ENCODE data around the gene ST3GAL3. TPM values are rescaled to one million over a fixed set of nuclear protein-coding genes. Genes with fewer than 3 reads are reported as not detected.

The ST3GAL3 gene
- polyA plus RNA-seq, 1 donor (not counting 4 experiments of a cell fraction or from before 2014, with no cell fraction given), result 10.0 TPM

GRCh38 chr1:43976890-43977289, 269.6 kb downstream of the ST3GAL3 start:
- no peak for TF ChIP-seq CTCF (optimal IDR thresholded peaks at IDR 0.05 in 1 of 3, IDR thresholded peaks at IDR 0.05 in 1 of 3, conservative IDR thresholded peaks at IDR 0.05 in 1 of 3; ENCODE audit: extremely low read depth in 1 of 3, insufficient read depth in 2 of 3, low read length in 3 of 3)
- no peak for TF ChIP-seq EZH2 (IDR thresholded peaks at IDR 0.05; ENCODE audit: low read length)
- H3K36me3 ChIP-seq (ENCODE audit: control insufficient read depth in 2 of 2, extremely low read depth in 1 of 2, insufficient read depth in 2 of 2, low read length in 2 of 2), result peaks cover 26 to 29% of the 10 kb centered on the region in 2 experiments
- H3K79me2 ChIP-seq (ENCODE audit: control insufficient read depth, insufficient read depth, low read length), result peaks cover 46% of the 10 kb centered on the region
- FAIRE-seq, result no peak
- H3K27ac ChIP-seq (ENCODE audit: control insufficient read depth, insufficient read depth, low read length), result no peak overlapping the region
- H3K4me3 ChIP-seq (ENCODE audit: control insufficient read depth in 2 of 3, extremely low read depth in 1 of 3, insufficient read depth in 2 of 3, low read depth in 1 of 3, low read length in 3 of 3), result no peak overlapping the region
- no peaks in the 10 kb centered on the region for H3K9me3 ChIP-seq (ENCODE audit: control insufficient read depth, low read depth, low read length)
- H3K4me2 ChIP-seq (ENCODE audit: control insufficient read depth, extremely low read depth, insufficient read depth, low read depth, low read length), result no peak overlapping the region
- DNase-seq (ENCODE audit: low read depth, low spot score), result no peak
- H3K9me1 ChIP-seq (ENCODE audit: control insufficient read depth, extremely low read depth, insufficient read depth, low read length), result no peaks in the 10 kb centered on the region
- dilution Hi-C loops (cut with MboI; ENCODE audit: extremely low pct_ligation_motif_present, low sequenced_read_pairs), result no loop called here
- no peaks in the 10 kb centered on the region for H3K27me3 ChIP-seq (ENCODE audit: control insufficient read depth, extremely low read depth, insufficient read depth, low read length)
- no peak overlapping the region for H3K9ac ChIP-seq (ENCODE audit: control insufficient read depth, extremely low read depth, insufficient read depth, low read length)
- no peaks in the 10 kb centered on the region for H4K20me1 ChIP-seq (ENCODE audit: control insufficient read depth, extremely low read depth, insufficient read depth, low read length)
- peaks cover 46% of the 10 kb centered on the region for H3K4me1 ChIP-seq (ENCODE audit: control insufficient read depth, extremely low read depth, insufficient read depth, low read length)
- no peak overlapping the region for H2AFZ ChIP-seq (ENCODE audit: control insufficient read depth, low read length)

DNA sequence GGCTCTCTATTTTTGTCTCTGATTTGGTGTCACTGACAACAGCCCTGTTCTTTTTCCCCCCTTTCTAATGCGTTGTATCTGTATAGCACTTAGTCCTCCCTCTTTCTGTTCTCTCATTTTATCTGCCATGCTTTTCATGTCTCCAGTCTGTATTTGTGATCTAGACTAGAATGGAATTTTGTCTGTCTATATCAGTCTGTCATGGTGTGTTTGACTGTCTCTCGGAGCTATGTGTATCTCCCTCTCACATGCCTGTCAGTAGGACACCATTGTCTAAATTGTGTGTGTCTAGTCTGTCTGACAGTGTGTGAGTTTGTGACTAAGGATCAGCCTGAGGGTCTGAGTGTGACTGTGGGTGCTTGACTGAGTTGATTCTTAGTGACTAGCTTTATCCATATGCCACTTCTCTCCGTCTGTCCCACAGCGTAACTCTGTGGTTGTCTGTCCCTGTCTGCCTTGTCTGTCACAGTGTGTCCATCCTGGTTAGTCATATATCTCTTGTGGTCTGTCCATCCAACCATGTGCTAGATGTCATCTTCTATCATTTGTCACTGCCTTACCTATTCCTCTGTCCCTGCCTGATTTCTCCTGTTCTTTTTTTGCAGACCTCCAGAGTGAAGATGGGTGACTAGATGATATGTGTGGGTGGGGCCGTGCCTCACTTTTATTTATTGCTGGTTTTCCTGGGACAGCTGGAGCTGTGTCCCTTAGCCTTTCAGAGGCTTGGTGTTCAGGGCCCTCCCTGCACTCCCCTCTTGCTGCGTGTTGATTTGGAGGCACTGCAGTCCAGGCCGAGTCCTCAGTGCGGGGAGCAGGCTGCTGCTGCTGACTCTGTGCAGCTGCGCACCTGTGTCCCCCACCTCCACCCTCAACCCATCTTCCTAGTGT, 270.3 kb downstream of the ST3GAL3 start:
- FAIRE-seq (no peak), DNase-seq (ENCODE audit: low read depth, low spot score) (no peak)
- H3K9me1 ChIP-seq (ENCODE audit: control insufficient read depth, extremely low read depth, insufficient read depth, low read length), result no peaks in the 10 kb centered on the region
- H3K36me3 ChIP-seq (ENCODE audit: control insufficient read depth in 2 of 2, extremely low read depth in 1 of 2, insufficient read depth in 2 of 2, low read length in 2 of 2), result peaks cover 23% of the 10 kb centered on the region in 2 experiments
- no peak overlapping the region for H3K4me3 ChIP-seq (ENCODE audit: control insufficient read depth in 2 of 3, extremely low read depth in 1 of 3, insufficient read depth in 2 of 3, low read depth in 1 of 3, low read length in 3 of 3)
- dilution Hi-C loops (cut with MboI; ENCODE audit: extremely low pct_ligation_motif_present, low sequenced_read_pairs), result no loop called here
- peaks cover 53% of the 10 kb centered on the region for H3K79me2 ChIP-seq (ENCODE audit: control insufficient read depth, insufficient read depth, low read length)
- TF ChIP-seq CTCF (optimal IDR thresholded peaks at IDR 0.05 in 1 of 3, IDR thresholded peaks at IDR 0.05 in 1 of 3, conservative IDR thresholded peaks at IDR 0.05 in 1 of 3; ENCODE audit: extremely low read depth in 1 of 3, insufficient read depth in 2 of 3, low read length in 3 of 3) (no peak), EZH2 (IDR thresholded peaks at IDR 0.05; ENCODE audit: low read length) (no peak)
- no peak overlapping the region for H3K27ac ChIP-seq (ENCODE audit: control insufficient read depth, insufficient read depth, low read length)
- peaks cover 46% of the 10 kb centered on the region for H3K4me1 ChIP-seq (ENCODE audit: control insufficient read depth, extremely low read depth, insufficient read depth, low read length)
- H4K20me1 ChIP-seq (ENCODE audit: control insufficient read depth, extremely low read depth, insufficient read depth, low read length), result no peaks in the 10 kb centered on the region
- H3K27me3 ChIP-seq (ENCODE audit: control insufficient read depth, extremely low read depth, insufficient read depth, low read length), result no peaks in the 10 kb centered on the region
- no peaks in the 10 kb centered on the region for H3K9me3 ChIP-seq (ENCODE audit: control insufficient read depth, low read depth, low read length)
- H2AFZ ChIP-seq (ENCODE audit: control insufficient read depth, low read length), result no peak overlapping the region
- peak overlapping the region; percentile 80 for H3K4me2 ChIP-seq (ENCODE audit: control insufficient read depth, extremely low read depth, insufficient read depth, low read depth, low read length)
- H3K9ac ChIP-seq (ENCODE audit: control insufficient read depth, extremely low read depth, insufficient read depth, low read length), result no peak overlapping the region

Measured in keratinocyte (primary cell).